Activated CD4-positive, alpha-beta T cell treated with anti-CD3 and anti-CD28 coated beads, Interleukin-2, Interleukin-4, amounts not matched to agents 100 ng/mL and 50 ng/mL, durations not matched to agents 16 hours and 8 hours (primary cell): ENCODE data around the gene CFAP46.

Source experiments
- DNase-seq: peaks from one replicate; pipeline ENCODE4 v3.0.0-alpha.2; 2020; ENCODE audit warnings: low spot score

CFAP46 gene

GRCh38 chr10:132770061-132771021 lies 172.0 kb downstream of the CFAP46 start:
- DNase-seq = no peak

GRCh38 chr10:132768346-132769248 lies 173.8 kb downstream of the CFAP46 start:
- no peak for DNase-seq

DNA sequence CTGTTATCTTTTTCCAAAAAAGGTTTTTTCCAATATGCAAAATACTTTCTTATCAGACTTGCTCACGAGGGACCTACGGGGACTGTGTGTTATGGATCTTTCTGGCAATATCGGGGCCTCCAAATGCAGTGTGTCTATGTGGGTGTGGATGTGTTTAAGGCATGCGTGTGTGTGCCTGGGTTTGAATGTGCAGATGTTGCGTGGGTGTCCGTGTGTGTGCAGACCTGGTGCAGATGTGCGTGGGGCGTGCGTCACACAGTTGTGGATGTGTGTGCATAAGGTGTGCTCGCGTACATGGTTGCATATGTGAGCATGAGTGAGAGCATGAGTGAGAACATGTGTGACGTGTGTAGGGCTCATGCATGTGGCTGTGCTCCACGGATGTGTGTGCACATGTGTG lies 176.1 kb downstream of the CFAP46 start:
- DNase-seq = no peak

DNA sequence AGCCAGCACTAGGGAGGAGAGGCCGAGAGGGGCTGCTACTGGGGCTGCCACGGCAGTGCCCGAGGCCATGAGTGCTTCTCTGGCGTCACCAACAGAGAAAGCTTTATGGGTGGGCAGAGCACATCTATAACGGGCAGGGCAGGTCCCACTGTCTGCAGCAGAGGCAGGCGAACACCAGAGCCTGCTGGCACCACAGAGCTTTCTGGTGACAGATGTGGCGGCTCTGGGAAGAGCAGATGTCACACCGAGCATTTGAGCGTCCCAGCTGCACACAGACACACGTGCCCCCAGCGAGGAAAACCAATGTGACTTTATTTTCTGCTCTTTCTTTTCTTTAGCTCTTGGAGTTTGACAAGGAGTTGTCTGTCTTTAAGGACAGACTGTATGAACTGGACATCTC lies 176.9 kb downstream of the CFAP46 start:
- DNase-seq = no peak

GRCh38 chr10:132764108-132764507 lies 178.3 kb downstream of the CFAP46 start:
- DNase-seq = no peak

DNA sequence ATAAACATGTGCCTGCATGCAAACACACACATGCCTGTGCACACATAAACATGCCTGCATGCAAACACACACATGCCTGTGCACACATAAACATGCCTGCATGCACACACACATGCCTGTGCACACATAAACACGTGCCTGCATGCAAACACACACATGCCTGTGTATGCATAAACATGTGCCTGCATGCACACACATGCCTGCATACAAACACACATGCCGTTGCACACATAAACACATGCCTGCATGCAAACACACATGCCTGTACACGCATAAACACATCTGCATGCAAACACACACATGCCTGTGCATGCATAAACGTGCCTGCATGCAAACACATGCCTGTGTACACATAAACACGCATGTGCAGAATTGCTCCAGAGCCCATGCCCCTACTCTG lies 178.8 kb downstream of the CFAP46 start:
- no peak for DNase-seq

DNA sequence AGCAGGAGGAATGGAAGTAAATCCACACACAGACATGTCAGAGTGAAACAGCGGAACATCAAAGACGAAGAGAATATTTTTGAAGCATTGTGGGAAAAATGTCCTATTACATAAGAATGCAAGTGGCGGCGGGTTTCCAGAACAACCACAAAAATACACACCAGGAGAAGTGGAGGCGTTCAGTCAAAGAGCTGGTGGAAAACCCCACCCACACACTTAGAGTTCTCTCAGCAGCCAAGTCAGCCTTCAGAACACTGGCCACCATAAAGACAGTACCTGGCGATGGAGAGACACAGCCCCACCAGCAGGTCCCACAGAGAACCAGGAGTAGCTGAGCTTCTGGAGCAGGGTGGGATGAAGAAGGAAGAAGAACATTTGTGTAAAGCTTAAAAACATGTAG lies 180.1 kb downstream of the CFAP46 start:
- no peak for DNase-seq

DNA sequence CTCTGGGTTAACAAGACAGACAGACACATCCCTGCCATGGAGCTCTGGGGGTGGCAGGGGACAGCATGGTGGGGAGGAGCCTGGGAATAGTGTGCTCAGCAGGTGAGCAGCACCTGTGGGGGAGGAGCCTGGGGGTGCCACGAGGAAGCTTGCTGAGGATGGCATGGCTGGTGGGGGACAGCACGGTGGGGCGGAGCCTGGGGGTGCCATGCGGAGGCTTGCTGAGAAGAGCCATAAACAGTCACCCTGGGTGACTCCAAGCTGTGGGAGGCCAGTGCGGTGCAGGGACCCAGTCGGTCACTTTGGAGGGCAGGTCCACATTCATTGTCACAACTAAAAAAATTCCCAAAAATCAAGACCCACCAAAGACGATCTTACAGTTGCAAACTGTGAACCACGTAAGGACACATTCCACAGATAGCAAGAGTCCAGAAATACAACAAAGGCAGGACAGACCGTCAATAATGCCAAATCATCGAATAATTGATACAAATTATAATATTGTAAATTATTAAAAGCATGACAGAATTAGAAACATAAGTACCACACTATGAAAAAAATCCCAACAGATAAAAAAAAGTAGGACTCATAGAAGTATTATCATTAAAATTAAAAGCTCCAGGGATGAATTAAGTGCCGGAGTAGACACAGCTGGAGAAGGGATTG lies 180.8 kb downstream of the CFAP46 start:
- DNase-seq = no peak

DNA sequence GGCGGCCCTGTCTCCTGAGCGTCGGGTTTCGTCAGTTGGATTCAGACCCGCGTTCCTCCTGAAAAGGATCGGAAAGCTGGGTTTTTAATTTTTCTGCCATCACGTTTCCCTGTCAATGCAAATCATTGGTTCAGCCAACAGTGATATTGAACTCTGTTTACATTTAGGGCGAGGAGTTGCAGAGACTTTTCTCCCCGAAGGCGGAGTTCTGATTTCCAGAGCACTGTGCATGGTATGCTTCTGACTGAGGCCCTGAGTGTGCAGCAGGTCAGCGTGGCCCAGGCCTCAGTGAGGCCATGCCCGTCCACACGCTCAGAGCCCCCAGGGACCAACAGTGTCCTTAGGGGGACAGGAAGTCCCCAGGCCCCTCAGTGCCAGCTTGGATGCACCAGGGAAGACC lies 183.5 kb downstream of the CFAP46 start:
- no peak for DNase-seq
